Measurements from ENCODE around the gene CLSTN3.

CLSTN3 gene

GRCh38 chr12:7160183-7160582, 30.0 kb downstream of the CLSTN3 start:
- no peak for TF ChIP-seq CTCF (IDR thresholded peaks at IDR 0.05; ENCODE audit: low read depth, low read length)
- no peak overlapping the region for H3K4me3 ChIP-seq (replicated peaks in 1 of 2; ENCODE audit: low read depth in 2 of 2, low read length in 2 of 2)

GRCh38 chr12:7161327-7161726, 31.2 kb downstream of the CLSTN3 start:
- DNase-seq (ENCODE audit: low read depth in 2 of 2) = no peak
- no peak for TF ChIP-seq CTCF (IDR thresholded peaks at IDR 0.05; ENCODE audit: low read depth, low read length)
- H3K4me3 ChIP-seq (replicated peaks in 1 of 2; ENCODE audit: low read depth in 2 of 2, low read length in 2 of 2) = no peak overlapping the region

More at GRCh38 chr12:7160183-7160582, 30.0 kb downstream of the CLSTN3 start:
- no peak for DNase-seq (ENCODE audit: low read depth in 2 of 2)

DNA sequence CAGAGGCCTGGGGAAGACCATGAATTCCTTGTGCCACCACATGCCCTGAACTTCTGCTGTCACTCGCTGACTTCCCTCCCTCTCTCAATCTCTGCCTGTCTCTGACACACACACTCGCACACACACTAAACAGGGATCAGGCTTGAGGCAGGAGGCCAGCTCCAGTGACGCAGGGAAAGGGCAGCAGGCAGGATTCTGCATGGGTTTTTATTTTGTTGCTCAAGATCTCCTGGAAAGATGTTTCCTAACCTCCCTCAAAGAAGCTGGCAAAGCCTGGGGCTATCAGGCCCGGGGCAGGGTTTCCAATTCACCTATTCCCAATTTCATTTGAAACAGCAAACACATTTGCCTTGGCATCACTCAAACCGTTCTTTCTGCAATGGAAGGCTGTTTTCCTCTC, 31.6 kb downstream of the CLSTN3 start:
- no peak for TF ChIP-seq CTCF (IDR thresholded peaks at IDR 0.05; ENCODE audit: low read depth, low read length)
- H3K4me3 ChIP-seq (replicated peaks in 1 of 2; ENCODE audit: low read depth in 2 of 2, low read length in 2 of 2) = no peak overlapping the region
- DNase-seq (ENCODE audit: low read depth in 2 of 2) = peak in 1 of 2 donors; percentile 61

GRCh38 chr12:7162691-7163114, 32.5 kb downstream of the CLSTN3 start:
- TF ChIP-seq CTCF (IDR thresholded peaks at IDR 0.05; ENCODE audit: low read depth, low read length) = peak; percentile 58
- H3K4me3 ChIP-seq (replicated peaks in 1 of 2; ENCODE audit: low read depth in 2 of 2, low read length in 2 of 2) = no peak overlapping the region
- peak; percentile 15 to 17 for DNase-seq (ENCODE audit: low read depth in 2 of 2)

DNA sequence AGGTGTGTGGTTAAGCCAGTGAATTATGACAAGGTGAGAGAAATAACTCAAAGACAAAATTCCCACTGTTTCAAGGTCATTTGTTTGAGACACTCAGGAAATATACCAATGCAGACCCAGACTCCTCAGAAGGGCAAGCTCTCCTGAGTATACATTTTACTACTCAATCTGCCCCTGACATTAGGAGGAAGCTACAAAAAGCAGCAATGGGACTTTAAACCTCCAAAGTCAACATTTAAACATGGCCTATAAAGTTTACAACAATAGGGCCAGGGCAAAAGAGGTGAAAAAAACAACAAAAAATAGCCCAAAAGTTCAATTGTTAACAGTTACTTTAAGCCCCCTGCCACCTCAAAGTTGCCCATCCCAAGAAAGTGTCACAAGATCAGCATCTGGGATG, 39.8 kb downstream of the CLSTN3 start:
- no peak for TF ChIP-seq CTCF (IDR thresholded peaks at IDR 0.05; ENCODE audit: low read depth, low read length)
- H3K4me3 ChIP-seq (replicated peaks in 1 of 2; ENCODE audit: low read depth in 2 of 2, low read length in 2 of 2) = no peak overlapping the region
- no peak for DNase-seq (ENCODE audit: low read depth in 2 of 2)

DNA sequence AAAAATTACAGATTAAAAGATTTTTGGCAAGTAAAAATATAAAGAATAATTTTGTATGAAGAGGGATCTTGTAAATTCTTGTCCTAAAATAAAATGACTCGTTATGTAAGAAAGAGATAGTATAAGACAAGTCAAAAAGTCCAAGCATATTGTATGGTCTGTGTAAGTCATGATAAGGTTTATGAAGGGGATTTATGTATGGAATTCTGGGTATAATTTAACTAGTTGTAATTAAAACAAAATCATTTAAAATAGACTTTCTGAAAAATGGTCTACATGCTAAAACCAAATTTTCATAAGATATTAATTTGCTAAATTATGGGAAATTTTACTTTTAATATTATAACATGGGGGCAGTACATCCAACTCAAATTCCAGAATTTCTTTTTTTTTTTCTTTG, 41.7 kb downstream of the CLSTN3 start:
- DNase-seq (ENCODE audit: low read depth in 2 of 2) = no peak
- no peak for TF ChIP-seq CTCF (IDR thresholded peaks at IDR 0.05; ENCODE audit: low read depth, low read length)
- no peak overlapping the region for H3K4me3 ChIP-seq (replicated peaks in 1 of 2; ENCODE audit: low read depth in 2 of 2, low read length in 2 of 2)

DNA sequence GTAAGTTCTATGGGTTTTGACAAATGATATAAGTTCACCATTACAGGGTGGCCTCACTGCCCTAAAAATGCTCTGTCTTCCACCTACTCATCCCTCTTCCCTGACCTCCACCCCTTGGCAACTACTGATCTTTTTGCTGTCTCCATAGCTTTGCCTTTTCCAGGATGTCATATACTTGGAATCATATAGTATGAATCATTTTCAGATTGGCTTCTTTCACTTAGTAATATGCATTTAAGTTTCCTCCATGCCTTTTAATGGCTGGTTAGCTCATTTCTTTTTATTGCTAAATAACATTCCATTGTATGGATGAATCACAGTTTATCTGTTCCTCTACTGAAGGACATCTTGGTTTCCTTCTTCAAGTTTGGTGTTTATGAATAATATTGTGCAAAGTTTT, 45.3 kb downstream of the CLSTN3 start:
- peak; percentile 43 to 64 for DNase-seq (ENCODE audit: low read depth in 2 of 2)
- H3K4me3 ChIP-seq (replicated peaks in 1 of 2; ENCODE audit: low read depth in 2 of 2, low read length in 2 of 2) = no peak overlapping the region
- no peak for TF ChIP-seq CTCF (IDR thresholded peaks at IDR 0.05; ENCODE audit: low read depth, low read length)

All from cardiac fibroblast (primary cell).